MCF 10A (cell line): ENCODE measurements around the gene GAS5. TPM values are rescaled to one million over a fixed set of nuclear protein-coding genes. Genes with fewer than 3 reads are reported as not detected.

ENCODE experiments used
- BruUV-seq: library from RNA; stranded (reverse); fragments of 400-500 nt; replicated peaks from 2 replicates; lab custom pipeline; 2021; lab: Mats Ljungman, UMichigan
- CTCF ChIA-PET: fragments of 300-600 bp; sonication (Branson Sonifier 250); formaldehyde crosslinking; extraction: SDS; loops from one replicate; lab custom pipeline; 2021; ENCODE audit warnings: antibody characterized with exemption, inconsistent platforms; lab: Yijun Ruan, JAX
- POLR2A ChIA-PET: fragments of 300-600, 350-650 bp; sonication (Branson Sonifier 250); formaldehyde crosslinking; extraction: SDS; loops from one replicate; lab custom pipeline; 2020; ENCODE audit warnings: antibody characterized with exemption, inconsistent platforms; lab: Yijun Ruan, JAX
- DNase-seq: peaks from one replicate; pipeline ENCODE4 v3.0.0-alpha.2; 2018; ENCODE audit not compliant: unreplicated experiment
- H3K27ac Mint-ChIP-seq: one replicate; pipeline ENCODE4 v1.8.0; 2022; ENCODE audit warnings: mild to moderate bottlenecking, low read depth, mixed read lengths; ENCODE audit not compliant: unreplicated experiment
- H3K27me3 Mint-ChIP-seq: one replicate; pipeline ENCODE4 v1.8.0; 2022; ENCODE audit warnings: mixed read lengths; ENCODE audit not compliant: insufficient read depth, unreplicated experiment
- H3K36me3 Mint-ChIP-seq: one replicate; pipeline ENCODE4 v1.8.0; 2022; ENCODE audit warnings: mild to moderate bottlenecking, moderate library complexity, mixed read lengths; ENCODE audit not compliant: insufficient read depth, unreplicated experiment
- H3K4me1 Mint-ChIP-seq: one replicate; pipeline ENCODE4 v1.8.0; 2022; ENCODE audit warnings: mixed read lengths; ENCODE audit not compliant: insufficient read depth, unreplicated experiment
- H3K4me3 Mint-ChIP-seq: one replicate; pipeline ENCODE4 v1.8.0; 2022; ENCODE audit warnings: mild to moderate bottlenecking, moderate library complexity, mixed read lengths; ENCODE audit not compliant: unreplicated experiment
- H3K9me3 Mint-ChIP-seq: one replicate; pipeline ENCODE4 v1.8.0; 2022; ENCODE audit warnings: mixed read lengths; ENCODE audit not compliant: unreplicated experiment
- CTCF ChIP-seq: fragments of 200-600 bp; IDR thresholded peaks from one replicate; pipeline ENCODE4 v1.8.0; 2022; ENCODE audit warnings: antibody characterized with exemption, mild to moderate bottlenecking; ENCODE audit not compliant: unreplicated experiment
- intact Hi-C: fragments of 100-400 bp; cut with micrococcal nuclease; formaldehyde crosslinking; loops from 2 replicates; pipeline ENCODE4 v1.14.1; 2022
- total RNA-seq: library from RNA; stranded (reverse); gene quantifications from 2 replicates; pipeline ENCODE4 v1.2.3, GENCODE V29; 2022

GAS5 gene
- total RNA-seq, 1 experiment from 2014 or later: 3,184 TPM

GRCh38 chr1:173865468-173866164 is 2.2 kb downstream of the GAS5 start:
- POLR2A ChIA-PET: interaction anchor here (0.6 to 7.7 kb wide), 20 partner anchors 9 to 1276 kb away, joined by 3 to 118 read pairs (median 7); partner anchors contain the start of genes CENPL, DARS2, KLHL20 and PRDX6

GRCh38 chr1:173864179-173864867 is 3.5 kb downstream of the GAS5 start:
- no TSS peak for BruUV-seq
- DNase-seq: peak; percentile 37
- Mint-ChIP-seq H3K27ac (peak overlapping the region; percentile 96), H3K9me3 (no peaks in the 10 kb centered on the region), H3K4me1 (peaks cover 34% of the 10 kb centered on the region), H3K36me3 (peaks cover 85% of the 10 kb centered on the region), H3K4me3 (peak overlapping the region; percentile 94), H3K27me3 (no peaks in the 10 kb centered on the region)
- ChIA-PET CTCF (interaction anchor here (1.0 to 3.2 kb wide), 6 partner anchors 13 to 445 kb away, joined by 3 to 9 read pairs (median 4); no protein-coding TSS in a partner anchor), POLR2A (interaction anchor here (0.7 to 7.7 kb wide), 13 partner anchors 8 to 387 kb away, joined by 3 to 118 read pairs (median 7); partner anchors contain the start of genes CENPL, DARS2, KLHL20 and PRDX6)
- intact Hi-C loops: no loop called here
- no peak for TF ChIP-seq CTCF

More at GRCh38 chr1:173865468-173866164, 2.2 kb downstream of the GAS5 start:
- peaks cover 45% of the 10 kb centered on the region for H3K4me1 Mint-ChIP-seq
- H3K4me3 Mint-ChIP-seq: peak overlapping the region; percentile 94
- H3K36me3 Mint-ChIP-seq: peaks cover 79% of the 10 kb centered on the region
- BruUV-seq: no TSS peak
- peak overlapping the region; percentile 96 for H3K27ac Mint-ChIP-seq
- no peaks in the 10 kb centered on the region for H3K9me3 Mint-ChIP-seq
- intact Hi-C loops: loop anchor here (5.0 kb wide), 3 partner anchors 82 to 352 kb away; partner anchors contain the start of gene RABGAP1L
- CTCF ChIA-PET: interaction anchor here (0.6 to 3.2 kb wide), 10 partner anchors 14 to 1331 kb away, joined by 3 to 9 read pairs (median 4); no protein-coding TSS in a partner anchor
- no peaks in the 10 kb centered on the region for H3K27me3 Mint-ChIP-seq
- no peak for TF ChIP-seq CTCF
- DNase-seq: peak; percentile 30

GRCh38 chr1:173863224-173864161 is 4.3 kb downstream of the GAS5 start:
- BruUV-seq: no TSS peak
- ChIA-PET CTCF (interaction anchor here (0.7 to 3.2 kb wide), 8 partner anchors 12 to 444 kb away, joined by 3 to 9 read pairs (median 4); no protein-coding TSS in a partner anchor), POLR2A (interaction anchor here (0.7 to 7.7 kb wide), 10 partner anchors 9 to 1127 kb away, joined by 3 to 118 read pairs (median 6); partner anchors contain the start of genes CENPL, DARS2, PRDX6 and RABGAP1L)

More at GRCh38 chr1:173863224-173864161, 4.3 kb downstream of the GAS5 start:
- peak overlapping the region; percentile 96 for H3K27ac Mint-ChIP-seq
- H3K27me3 Mint-ChIP-seq: no peaks in the 10 kb centered on the region
- no peak for TF ChIP-seq CTCF
- peaks cover 34% of the 10 kb centered on the region for H3K4me1 Mint-ChIP-seq
- peaks cover 94% of the 10 kb centered on the region for H3K36me3 Mint-ChIP-seq
- DNase-seq: peak; percentile 28
- no peaks in the 10 kb centered on the region for H3K9me3 Mint-ChIP-seq
- intact Hi-C loops: no loop called here
- H3K4me3 Mint-ChIP-seq: peak overlapping the region; percentile 94
